ENCODE results near the gene CDK3.
"Not testable (repeated sequence)": the region's sequence is repeated elsewhere in the genome, so short reads cannot be mapped to it uniquely, and the experiment has no call there.

CDK3 gene

DNA sequence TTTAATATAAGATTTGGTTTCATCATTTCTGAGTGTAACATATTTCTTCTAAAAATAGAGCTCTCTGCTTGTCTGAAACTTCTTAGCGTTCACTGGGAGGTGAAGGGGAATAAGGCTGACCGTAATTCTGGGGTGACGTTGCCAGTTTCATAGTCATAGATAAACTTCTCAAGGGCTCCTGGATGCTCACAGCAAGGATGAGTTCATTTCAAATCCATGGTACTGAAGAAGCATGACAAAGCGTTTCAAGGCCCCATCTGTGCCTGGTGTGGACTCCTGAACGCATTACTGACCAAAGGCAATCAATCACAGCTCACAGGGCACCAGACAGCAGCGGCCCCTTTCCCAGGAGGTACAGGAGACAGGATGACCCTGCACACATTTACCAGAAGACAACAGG lies 38.5 kb downstream of the CDK3 start:
- no peak for DNase-seq (ENCODE audit: low spot score)

DNA sequence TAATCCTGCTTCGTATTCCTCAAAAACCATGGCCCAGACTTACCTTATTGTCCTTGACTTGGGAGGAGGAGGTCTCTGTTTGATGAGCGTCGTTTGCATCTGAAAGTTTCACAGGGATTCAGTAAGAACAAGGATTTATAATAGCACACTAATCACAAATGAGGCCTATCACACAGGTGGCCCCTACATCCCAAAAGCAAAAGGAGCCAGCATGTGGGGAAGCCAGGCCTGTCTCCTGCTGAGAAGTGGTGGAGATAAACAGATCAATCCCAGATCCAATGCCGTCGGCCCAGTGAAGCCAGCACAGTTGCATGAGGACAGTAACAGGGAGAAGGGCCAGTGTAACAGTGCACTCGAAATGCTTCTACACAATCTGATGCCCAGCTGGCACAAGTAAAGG lies 39.7 kb downstream of the CDK3 start:
- DNase-seq (ENCODE audit: low spot score), result no peak

DNA sequence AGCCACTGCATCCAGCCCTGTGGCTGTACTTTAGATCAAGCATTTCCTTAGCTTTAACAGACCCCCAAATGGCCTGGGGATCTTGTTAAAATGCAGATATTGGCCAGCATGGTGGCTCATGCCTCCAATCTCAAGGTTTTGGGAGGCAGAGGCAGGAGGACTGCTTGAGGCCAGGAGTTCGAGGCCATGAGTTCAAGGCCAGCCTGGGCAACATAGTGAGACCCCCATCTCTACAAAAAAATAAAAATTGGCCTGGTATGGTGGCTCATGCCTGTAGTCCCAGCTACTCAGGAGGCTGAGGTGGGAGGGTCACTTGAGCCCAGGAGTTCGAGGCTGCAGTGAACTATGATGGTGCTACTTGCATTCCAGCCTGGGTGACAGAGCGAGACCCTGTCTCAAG lies 42.2 kb downstream of the CDK3 start:
- DNase-seq (ENCODE audit: low spot score), result not testable (repeated sequence)

DNA sequence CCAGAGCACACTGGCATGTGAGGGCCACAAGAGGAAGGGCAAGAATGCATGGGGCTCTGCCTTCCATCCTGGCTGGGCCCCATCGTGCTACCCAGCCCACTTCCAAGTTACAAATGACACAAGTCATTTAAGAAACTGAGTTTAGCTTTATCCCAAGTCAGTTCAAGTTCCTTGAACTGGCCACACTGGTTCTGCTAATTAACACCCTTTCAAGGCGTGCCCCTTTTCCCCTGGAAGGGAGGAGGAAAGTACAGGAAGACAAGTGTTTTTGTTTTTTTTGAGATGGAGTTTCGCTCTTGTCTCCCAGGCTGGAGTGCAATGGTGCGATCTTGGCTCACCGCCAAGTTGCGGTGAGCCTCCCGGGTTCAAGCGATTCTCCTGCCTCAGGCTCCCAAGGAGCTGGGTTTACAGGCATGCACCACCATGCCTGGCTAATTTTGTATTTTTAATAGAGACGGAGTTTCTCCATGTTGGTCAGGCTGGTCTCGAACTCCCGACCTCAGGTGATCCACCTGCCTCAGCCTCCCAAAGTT lies 43.9 kb downstream of the CDK3 start:
- DNase-seq (ENCODE audit: low spot score), result not testable (repeated sequence)

DNA sequence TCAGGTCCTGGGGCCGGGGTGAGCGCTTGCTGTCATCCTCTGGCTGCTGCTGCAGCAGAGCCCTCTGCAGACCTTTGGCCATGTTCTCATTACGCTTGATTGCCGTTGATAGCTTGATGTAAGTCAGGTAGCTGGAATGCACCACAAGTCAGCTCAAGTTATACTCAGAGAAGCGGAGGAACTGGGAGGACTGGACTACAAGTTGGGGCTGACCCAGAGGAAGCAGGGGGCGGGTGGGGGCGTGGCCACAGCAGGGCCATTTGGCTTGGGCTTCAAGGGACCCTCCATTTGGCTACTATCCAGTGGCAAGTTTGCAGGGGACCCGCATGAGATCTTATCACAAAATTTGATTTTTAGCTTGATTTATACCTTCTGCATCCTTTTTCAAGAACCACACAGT lies 45.4 kb downstream of the CDK3 start:
- no peak for DNase-seq (ENCODE audit: low spot score)

DNA sequence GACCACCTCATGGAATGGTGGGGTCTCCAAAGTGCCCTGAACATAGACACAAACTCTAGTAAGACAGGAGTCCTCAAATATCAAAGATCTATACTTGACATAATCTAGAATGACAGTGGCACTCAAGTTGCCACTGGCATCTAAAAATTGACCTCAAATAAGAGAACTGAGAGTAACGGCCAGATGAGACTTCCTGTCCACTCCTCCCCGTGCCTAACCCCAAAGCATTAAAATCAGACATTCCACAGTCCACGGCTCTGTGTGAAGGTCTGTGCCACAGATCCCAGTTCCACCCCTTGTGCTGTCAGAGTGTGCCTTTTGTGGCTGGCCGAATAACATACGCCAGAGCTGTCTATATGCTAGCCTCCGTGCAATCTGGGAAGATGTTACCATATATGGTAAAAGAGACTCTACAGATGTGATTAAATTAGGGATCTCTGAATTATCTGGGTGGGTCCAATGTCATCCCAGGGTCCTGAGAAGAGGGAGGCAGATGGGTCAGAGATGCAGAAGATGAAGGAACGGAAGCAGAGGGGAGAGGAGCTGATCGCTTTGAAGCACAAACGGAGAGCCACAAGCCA lies 47.5 kb downstream of the CDK3 start:
- no peak for DNase-seq (ENCODE audit: low spot score)

DNA sequence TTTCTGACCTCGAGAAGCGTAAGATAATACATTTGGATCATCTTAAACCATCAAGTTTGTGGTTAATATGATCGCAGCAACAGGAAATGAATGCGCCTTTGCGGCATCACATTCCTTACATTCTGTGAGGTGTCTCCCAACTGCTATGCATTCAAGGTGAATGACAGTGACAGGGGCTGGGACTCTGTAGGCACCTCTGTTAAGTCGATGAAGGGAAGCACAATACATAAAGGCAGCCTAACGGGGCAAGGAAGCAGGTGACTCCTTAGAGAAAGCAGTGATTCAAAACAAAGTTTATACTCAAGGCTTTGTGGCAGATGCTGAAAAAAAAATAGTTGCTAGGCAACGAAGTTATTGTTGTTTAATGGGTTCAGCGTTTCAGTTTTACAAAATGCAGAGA lies 48.1 kb downstream of the CDK3 start:
- no peak for DNase-seq (ENCODE audit: low spot score)

DNA sequence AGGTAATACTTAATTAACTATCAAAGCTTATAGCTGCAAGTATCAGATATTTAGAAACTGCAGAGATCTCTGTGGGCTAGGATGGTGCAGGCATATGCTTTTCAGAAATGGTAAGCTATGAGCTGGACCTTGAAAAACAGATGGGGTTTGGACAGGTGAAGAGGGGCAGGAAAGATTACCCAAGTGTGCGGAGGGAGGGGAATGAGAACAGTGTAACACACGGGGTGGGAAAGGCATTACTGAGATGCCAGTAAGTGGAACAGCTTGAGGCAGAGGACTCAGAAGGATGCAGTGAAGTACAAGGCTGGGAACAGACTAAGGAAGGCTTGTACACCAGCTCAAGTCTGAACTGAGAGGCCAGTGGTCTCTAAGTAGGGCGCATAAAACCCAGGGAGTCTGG lies 48.6 kb downstream of the CDK3 start:
- DNase-seq (ENCODE audit: low spot score), result no peak

DNA sequence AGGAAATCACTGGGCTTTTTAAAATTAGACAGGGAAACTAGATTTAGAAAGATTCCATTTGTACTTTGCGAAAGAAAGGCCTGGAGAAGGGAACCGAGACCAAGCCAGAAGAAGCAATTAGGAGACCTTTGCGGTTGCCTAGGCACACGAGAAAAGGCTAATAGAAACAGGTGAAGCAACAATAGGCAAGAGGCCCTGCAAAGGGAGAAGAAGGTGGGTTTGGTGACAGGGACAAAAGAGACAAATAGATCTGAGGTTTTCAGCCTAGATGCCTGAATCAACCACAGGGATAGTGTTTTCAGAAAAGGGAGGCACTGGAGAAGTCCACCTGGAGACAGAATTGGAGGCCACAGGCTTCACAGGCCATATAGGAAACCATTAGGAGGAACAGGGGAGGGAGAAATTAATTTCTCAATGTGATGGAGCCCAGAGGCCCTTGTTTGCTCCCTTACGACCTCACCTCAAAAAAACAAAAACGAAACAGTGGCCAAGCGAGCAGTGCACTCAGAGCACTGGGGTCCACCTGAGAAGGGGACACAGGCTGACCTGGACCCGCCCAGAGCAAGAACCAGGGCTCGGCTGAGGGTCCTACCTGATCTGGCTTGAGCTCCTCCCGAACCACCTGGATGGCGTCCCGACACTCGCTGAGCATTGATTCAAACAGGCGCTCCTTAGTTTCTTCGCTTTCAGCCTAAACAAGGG lies 49.3 kb downstream of the CDK3 start:
- DNase-seq (ENCODE audit: low spot score), result no peak

DNA sequence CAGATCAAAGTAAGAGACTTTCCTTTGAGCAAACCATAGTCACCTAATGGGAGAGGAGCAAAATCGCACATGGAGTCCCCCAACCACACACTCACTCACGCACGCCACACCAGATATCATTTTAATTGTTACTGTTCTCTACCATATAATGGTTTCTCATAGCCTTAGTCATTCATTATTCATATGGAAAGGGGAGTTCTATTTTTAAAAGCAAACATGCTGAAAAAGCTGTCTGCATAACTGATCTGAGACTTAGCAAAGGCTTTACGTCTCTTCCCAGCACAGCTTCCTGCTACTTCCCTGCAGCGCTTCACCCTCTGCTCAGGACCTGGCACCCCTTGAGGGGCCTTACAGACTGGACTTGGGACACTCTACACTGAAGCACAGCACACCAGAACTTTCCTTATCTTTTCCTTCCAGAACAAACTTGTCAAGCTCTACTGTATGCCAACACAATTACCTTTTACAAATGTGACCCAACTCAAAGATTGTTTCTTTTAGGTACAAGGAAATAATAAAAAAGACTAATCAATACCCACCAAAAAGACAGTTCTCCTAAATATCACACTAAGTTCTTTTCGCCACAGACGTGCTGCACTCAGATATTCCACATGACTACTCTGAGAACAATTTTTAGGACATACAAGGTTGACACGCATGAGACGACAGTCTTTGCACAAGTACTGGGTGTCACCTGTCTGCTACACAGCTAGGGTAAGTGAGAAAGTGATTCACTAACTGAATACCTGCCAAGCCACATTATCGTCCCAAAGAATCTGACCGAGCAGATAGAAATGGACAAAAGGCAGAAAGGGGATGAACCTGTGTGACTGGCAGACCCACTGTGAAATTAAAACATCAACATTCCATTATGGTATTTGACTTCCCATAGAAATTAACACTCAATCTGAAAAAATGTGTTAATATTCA lies 50.1 kb downstream of the CDK3 start:
- no peak for DNase-seq (ENCODE audit: low spot score)

DNA sequence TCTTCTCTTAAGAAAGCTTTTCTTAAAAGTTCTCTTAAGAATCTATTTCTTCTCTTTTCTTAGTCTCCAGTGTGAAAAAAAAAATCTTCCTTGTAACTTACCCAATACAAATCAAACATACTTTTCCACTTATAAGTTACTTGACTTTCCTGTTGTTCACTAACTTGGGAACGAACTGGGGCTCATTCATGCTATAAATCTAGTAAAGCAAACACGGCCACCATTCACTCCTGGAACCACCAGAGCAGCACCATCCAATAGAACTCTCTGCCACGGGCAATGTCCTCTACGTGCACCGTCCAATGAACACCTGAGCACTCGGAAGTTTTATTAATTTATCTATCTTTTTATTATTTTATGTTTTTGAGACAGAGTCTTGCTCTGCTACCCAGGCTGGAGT lies 50.9 kb downstream of the CDK3 start:
- no peak for DNase-seq (ENCODE audit: low spot score)

DNA sequence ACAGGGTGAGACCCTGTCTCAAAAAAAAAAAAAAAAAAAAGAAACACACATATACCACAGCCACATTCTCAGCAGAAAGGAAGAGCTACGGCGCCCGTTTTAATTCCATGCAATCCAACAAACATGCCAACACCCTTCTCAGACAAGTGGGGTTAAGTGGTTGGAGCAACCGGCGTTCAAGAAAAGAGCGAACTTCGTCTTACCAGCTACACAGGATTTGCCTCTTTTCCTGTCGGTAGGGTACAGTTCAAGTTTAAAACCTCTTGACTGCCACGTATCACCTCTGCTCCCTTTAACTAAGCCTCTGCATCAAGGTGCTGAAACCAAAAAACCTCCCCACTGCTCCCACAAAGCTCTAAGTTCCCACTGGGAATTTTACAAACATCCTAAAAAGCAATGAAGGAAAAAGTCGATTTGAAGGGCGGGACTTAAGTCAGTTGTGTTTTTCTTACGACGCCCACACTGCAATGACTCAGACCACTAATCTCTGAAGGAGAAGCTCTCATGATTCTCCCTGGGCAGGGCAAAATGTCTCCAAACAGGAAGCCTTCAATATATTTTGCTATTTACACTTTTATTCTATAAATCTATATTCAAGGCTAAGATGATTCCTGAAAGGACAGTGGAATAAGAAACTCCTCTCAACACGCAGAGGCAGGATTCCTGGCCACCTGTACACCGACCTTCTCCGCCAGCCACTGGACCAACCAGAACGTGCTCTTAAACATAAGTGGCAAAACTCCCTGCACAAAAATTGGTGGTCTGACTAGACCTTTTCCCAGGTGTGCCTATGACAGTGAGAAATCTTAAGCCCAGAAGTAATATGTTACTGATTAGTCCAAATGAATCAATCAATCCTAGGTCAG lies 52.8 kb downstream of the CDK3 start:
- DNase-seq (ENCODE audit: low spot score), result peak; percentile 55

DNA sequence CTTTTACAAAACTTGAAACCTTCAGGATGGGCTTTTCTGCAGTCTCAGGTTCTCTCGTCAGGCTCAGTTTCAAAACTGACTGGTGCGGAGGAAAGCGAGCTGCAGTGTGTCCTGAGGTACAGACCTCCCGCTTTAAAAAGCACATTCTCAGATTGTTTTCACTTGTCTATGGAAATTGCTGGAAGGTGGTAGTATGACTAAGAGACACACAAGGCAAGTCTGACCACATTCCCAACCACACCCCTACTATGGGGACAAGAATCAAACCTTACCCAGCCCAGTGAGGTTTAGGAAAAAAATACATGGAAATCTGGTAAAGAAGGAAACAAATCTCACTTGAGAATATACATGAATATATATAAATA lies 53.4 kb downstream of the CDK3 start:
- DNase-seq (ENCODE audit: low spot score), result peak; percentile 71
